ENCODE data around the gene SZRD1.

- TF ChIP-seq, protein P1, sequence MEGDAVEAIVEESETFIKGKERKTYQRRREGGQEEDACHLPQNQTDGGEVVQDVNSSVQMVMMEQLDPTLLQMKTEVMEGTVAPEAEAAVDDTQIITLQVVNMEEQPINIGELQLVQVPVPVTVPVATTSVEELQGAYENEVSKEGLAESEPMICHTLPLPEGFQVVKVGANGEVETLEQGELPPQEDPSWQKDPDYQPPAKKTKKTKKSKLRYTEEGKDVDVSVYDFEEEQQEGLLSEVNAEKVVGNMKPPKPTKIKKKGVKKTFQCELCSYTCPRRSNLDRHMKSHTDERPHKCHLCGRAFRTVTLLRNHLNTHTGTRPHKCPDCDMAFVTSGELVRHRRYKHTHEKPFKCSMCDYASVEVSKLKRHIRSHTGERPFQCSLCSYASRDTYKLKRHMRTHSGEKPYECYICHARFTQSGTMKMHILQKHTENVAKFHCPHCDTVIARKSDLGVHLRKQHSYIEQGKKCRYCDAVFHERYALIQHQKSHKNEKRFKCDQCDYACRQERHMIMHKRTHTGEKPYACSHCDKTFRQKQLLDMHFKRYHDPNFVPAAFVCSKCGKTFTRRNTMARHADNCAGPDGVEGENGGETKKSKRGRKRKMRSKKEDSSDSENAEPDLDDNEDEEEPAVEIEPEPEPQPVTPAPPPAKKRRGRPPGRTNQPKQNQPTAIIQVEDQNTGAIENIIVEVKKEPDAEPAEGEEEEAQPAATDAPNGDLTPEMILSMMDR (IDR thresholded peaks at IDR 0.05): no peak
- TF ChIP-seq POLR2A (IDR thresholded peaks at IDR 0.05): no peak
These were observed 39.8 kb downstream of the SZRD1 start for GRCh38 chr1:16406868-16407267.
